ENCODE results near the gene ATXN7. TPM values are rescaled to one million over a fixed set of nuclear protein-coding genes. Genes with fewer than 3 reads are reported as not detected.
A peak's percentile ranks its signal among the peaks of the same experiment; 100 is the strongest.

ATXN7 gene
- total RNA-seq, 2 donors from 2014 or later, result 165 to 205 TPM

DNA sequence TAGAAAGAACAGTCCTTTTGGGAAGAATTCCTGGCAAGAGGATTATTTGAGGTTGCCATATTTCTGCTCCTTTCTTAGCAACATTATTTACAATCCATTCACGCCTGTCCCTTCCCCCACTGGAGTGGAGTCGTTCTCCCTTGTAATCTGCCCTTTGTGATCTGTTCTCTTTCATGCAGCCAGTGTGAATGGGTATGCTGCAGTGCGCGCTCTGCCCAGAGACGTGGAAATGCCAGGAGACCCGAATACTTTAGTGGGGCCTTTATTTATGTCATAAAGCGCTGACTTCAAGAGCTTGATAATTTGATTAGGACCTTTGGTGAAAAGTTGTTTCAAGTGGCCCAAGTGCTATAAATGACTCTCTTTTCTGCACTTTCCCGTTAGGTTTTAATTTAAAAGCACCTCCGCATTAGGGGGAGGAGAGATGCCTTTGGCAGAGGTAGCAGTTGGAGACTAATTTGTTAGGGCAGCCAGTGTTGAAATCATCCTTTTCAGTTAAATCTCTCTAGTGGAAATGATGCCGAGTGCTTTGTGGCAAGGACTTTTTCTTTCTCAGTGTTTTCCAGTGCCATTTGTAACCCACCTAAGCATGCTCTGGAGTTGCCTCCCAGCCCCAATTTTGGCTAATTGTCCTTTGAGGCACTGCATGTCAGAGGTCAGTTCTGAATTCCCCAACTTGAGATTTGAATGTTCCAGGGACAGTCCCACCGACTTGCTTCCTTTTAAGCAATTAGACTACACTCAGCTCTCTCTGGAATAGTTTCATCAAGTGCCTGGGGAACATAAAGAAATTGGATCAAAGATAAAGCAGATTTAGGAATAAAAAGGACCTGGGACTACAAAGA is 107.2 kb downstream of the ATXN7 start:
- H3K4me3 Mint-ChIP-seq, result peak overlapping the region; percentile 98
- H3K4me1 Mint-ChIP-seq, result peaks cover 70% of the 10 kb centered on the region
- H3K9me3 ChIP-seq (ENCODE audit: control insufficient read depth, low read length, poor library complexity, severe bottlenecking), result no peaks in the 10 kb centered on the region
- no peak for DNase-seq
- ATAC-seq, result no peak
- H3K36me3 Mint-ChIP-seq (ENCODE audit: low read depth), result peaks cover 7% of the 10 kb centered on the region
- H3K27ac Mint-ChIP-seq, result peak overlapping the region; percentile 99
- H3K27me3 Mint-ChIP-seq, result no peaks in the 10 kb centered on the region

DNA sequence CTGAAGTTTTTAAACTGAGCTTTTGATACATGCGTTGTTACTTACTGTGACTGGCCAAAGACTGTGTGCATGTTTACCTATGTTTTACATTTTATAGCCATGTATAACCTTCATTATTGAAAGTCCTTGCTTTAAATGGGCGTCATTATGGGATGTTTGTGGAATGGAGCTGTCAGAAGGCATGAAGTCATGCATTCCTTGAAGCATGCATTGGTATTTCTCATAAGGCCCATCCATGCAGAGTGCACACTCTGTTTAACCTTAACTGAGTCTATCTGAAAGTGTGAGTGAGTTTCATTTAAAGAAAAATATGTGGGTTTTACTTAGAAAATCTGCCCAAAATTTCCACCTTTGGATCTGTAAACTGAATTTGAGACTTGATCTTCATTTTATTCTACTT is 108.5 kb downstream of the ATXN7 start:
- H3K9me3 ChIP-seq (ENCODE audit: control insufficient read depth, low read length, poor library complexity, severe bottlenecking), result no peaks in the 10 kb centered on the region
- peak overlapping the region; percentile 99 for H3K27ac Mint-ChIP-seq
- ATAC-seq, result no peak
- peaks cover 7% of the 10 kb centered on the region for H3K36me3 Mint-ChIP-seq (ENCODE audit: low read depth)
- H3K4me3 Mint-ChIP-seq, result peak overlapping the region; percentile 49
- DNase-seq, result no peak
- no peaks in the 10 kb centered on the region for H3K27me3 Mint-ChIP-seq
- peaks cover 71% of the 10 kb centered on the region for H3K4me1 Mint-ChIP-seq

DNA sequence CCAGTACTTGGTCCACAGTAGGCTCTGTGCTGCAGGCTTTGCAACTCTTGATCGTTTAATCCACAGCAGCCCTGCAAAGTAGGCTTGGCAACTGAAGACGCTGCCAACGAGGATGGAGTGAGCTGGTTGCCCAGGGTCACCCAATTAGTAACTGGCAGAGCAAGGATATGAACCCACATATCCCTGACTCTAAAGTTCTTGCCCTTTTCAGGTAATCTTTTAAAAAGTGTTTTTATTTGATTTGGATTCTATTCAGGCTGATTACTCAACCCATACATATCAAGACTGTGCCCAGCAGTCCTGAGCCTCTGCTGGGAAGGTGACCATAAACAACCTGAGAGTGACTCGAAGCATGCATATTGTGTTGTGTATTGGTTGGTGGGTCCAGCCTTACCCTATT is 109.3 kb downstream of the ATXN7 start:
- Mint-ChIP-seq H3K27me3 (no peaks in the 10 kb centered on the region), H3K27ac (peak overlapping the region; percentile 99), H3K36me3 (ENCODE audit: low read depth) (peaks cover 7% of the 10 kb centered on the region), H3K4me3 (no peak overlapping the region), H3K4me1 (peaks cover 71% of the 10 kb centered on the region)
- no peak for ATAC-seq
- DNase-seq, result no peak
- H3K9me3 ChIP-seq (ENCODE audit: control insufficient read depth, low read length, poor library complexity, severe bottlenecking), result no peaks in the 10 kb centered on the region

DNA sequence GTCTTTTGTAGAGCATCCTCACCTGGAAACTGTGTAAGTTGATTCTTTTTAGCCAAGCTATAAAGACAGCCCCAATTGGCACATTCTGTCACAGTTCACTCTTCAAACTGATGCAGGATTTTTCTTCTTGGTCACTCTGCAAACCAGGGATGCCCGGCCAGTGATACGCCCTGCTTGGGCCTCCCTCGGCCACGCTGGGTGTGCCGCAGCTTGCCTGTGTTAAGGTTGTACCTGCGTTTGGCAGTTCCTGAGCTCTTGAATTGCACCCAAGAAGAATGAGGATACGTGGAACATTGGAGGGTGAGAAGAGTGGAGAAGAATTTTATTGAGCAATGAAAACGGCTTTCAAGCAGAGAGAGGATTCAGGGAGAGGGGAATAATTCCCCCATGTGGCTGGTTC is 109.7 kb downstream of the ATXN7 start:
- peaks cover 70% of the 10 kb centered on the region for H3K4me1 Mint-ChIP-seq
- no peak for ATAC-seq
- H3K27me3 Mint-ChIP-seq, result no peaks in the 10 kb centered on the region
- DNase-seq, result no peak
- H3K27ac Mint-ChIP-seq, result peak overlapping the region; percentile 99
- H3K36me3 Mint-ChIP-seq (ENCODE audit: low read depth), result peaks cover 6% of the 10 kb centered on the region
- no peaks in the 10 kb centered on the region for H3K9me3 ChIP-seq (ENCODE audit: control insufficient read depth, low read length, poor library complexity, severe bottlenecking)
- H3K4me3 Mint-ChIP-seq, result peak overlapping the region; percentile 47

DNA sequence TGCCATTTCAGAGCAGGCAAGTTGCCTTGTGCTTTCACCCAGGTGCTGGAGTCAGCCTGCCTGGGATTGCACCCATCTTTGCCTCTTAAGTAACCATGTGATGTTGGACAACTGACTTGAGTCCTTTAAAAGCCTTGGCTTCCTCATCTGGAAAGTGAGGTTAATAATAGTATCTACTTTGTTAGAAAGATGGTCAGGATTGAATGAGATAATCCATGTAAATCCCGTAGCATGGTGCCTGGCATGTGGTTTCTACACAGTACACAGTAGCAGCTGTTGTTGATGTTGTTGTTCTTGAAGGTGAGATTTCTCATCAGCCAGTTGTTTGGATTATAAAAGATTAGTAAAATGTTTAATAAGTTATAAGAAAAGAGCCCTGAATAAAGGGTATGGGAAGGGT is 110.8 kb downstream of the ATXN7 start:
- ATAC-seq (no peak), DNase-seq (no peak)
- Mint-ChIP-seq H3K27me3 (no peaks in the 10 kb centered on the region), H3K36me3 (ENCODE audit: low read depth) (peaks cover 3% of the 10 kb centered on the region), H3K4me1 (peaks cover 71% of the 10 kb centered on the region), H3K4me3 (no peak overlapping the region), H3K27ac (peak overlapping the region; percentile 99)
- no peaks in the 10 kb centered on the region for H3K9me3 ChIP-seq (ENCODE audit: control insufficient read depth, low read length, poor library complexity, severe bottlenecking)

DNA sequence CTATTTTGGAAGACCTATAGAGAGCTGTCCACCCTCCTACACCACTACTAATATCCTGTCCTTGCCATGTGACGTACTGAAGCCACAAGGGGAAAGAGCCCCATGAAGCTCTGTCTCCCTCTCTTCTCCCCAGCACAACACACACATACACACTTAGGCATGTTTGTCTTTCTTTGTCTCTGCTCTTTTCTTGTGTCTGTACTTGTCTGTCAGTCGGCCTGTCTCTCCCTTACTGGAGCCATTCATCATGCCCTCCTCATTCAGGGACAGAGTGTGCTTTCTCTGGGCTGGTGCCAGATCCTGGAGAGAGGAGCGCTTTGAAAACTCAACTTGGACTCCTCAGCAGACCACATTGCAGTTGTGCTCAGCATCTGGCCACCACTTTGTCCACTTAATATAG is 112.1 kb downstream of the ATXN7 start:
- Mint-ChIP-seq H3K36me3 (ENCODE audit: low read depth) (peaks cover 3% of the 10 kb centered on the region), H3K4me3 (peak overlapping the region; percentile 68), H3K27me3 (no peaks in the 10 kb centered on the region), H3K27ac (peak overlapping the region; percentile 94), H3K4me1 (peaks cover 73% of the 10 kb centered on the region)
- DNase-seq (no peak), ATAC-seq (no peak)
- H3K9me3 ChIP-seq (ENCODE audit: control insufficient read depth, low read length, poor library complexity, severe bottlenecking), result no peaks in the 10 kb centered on the region

DNA sequence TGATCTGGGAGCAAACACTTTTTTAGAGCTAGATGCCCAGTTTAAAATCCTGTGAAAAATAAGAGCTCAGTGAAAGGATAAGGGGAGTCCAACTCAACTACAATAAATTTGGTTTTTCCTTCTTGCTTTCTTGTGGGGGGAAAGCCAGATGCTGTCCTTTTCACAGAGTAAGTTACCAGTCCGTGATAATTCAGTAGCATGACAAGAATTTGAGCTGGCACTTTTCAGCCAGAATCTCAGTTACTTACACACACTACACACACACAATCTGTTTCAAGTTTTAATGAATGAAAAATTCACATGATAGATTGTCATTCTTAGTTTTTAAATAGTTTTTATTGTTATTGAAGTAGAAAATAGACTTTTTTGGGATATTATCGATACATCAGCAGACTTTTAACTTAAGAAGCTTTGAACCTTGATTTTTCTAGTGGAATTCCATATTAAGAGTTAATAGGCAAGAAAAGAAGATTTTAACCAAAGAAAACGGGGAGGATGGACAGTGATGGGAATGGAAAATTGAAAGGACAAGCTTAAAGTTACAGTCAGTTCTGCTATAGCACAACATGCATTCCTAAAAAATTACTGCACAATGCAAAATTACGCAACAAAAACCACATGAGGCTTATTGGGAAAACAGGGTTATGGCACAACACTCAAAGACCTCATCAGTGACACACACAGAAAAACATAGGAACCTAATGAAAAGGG is 112.6 kb downstream of the ATXN7 start:
- peaks cover 72% of the 10 kb centered on the region for H3K4me1 Mint-ChIP-seq
- no peaks in the 10 kb centered on the region for H3K9me3 ChIP-seq (ENCODE audit: control insufficient read depth, low read length, poor library complexity, severe bottlenecking)
- H3K27ac Mint-ChIP-seq, result peak overlapping the region; percentile 94
- peak overlapping the region; percentile 68 for H3K4me3 Mint-ChIP-seq
- ATAC-seq, result no peak
- H3K36me3 Mint-ChIP-seq (ENCODE audit: low read depth), result peaks cover 3% of the 10 kb centered on the region
- no peaks in the 10 kb centered on the region for H3K27me3 Mint-ChIP-seq
- no peak for DNase-seq

DNA sequence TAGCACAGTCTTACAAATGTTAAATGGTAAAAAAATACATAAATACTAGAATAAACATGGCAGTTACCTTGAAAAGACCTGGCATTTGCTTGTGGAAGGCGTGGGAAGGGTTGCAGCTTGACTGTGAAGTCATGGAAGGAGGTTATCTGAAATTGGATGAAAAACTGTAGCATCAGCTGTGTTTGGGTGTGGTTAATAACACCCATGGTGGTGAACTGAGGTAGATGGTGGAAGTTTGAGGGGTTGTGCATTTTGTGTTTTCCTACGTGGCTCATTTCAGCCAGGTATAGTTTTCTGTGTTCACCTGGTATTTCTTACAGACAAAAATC is 113.2 kb downstream of the ATXN7 start:
- Mint-ChIP-seq H3K36me3 (ENCODE audit: low read depth) (peaks cover 3% of the 10 kb centered on the region), H3K4me3 (peak overlapping the region; percentile 47), H3K27me3 (no peaks in the 10 kb centered on the region), H3K4me1 (peaks cover 72% of the 10 kb centered on the region), H3K27ac (peak overlapping the region; percentile 94)
- ATAC-seq, result no peak
- DNase-seq, result no peak
- no peaks in the 10 kb centered on the region for H3K9me3 ChIP-seq (ENCODE audit: control insufficient read depth, low read length, poor library complexity, severe bottlenecking)

DNA sequence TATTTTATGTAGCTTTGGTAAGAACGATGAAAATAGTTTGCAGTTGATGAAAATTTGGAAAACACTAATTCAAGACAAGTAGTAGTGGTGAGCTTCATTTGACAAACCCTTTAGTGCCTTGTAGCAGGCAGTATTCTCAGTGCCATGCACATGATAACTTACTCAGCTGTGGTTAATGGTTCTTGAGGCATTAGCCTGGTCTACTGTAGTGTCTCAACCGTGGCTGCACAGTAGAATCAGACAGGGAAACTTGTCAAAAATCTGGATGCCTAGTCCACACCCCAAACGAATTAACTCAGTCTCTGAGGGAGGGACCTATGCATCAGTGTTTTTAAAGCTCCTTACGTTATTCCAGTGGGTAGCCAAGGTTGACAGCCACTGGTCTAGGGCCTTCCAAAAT is 114.2 kb downstream of the ATXN7 start:
- H3K9me3 ChIP-seq (ENCODE audit: control insufficient read depth, low read length, poor library complexity, severe bottlenecking), result no peaks in the 10 kb centered on the region
- no peak for DNase-seq
- H3K4me3 Mint-ChIP-seq, result peak overlapping the region; percentile 58
- peak overlapping the region; percentile 94 for H3K27ac Mint-ChIP-seq
- H3K4me1 Mint-ChIP-seq, result peaks cover 74% of the 10 kb centered on the region
- no peaks in the 10 kb centered on the region for H3K27me3 Mint-ChIP-seq
- peaks cover 5% of the 10 kb centered on the region for H3K36me3 Mint-ChIP-seq (ENCODE audit: low read depth)
- ATAC-seq, result no peak

DNA sequence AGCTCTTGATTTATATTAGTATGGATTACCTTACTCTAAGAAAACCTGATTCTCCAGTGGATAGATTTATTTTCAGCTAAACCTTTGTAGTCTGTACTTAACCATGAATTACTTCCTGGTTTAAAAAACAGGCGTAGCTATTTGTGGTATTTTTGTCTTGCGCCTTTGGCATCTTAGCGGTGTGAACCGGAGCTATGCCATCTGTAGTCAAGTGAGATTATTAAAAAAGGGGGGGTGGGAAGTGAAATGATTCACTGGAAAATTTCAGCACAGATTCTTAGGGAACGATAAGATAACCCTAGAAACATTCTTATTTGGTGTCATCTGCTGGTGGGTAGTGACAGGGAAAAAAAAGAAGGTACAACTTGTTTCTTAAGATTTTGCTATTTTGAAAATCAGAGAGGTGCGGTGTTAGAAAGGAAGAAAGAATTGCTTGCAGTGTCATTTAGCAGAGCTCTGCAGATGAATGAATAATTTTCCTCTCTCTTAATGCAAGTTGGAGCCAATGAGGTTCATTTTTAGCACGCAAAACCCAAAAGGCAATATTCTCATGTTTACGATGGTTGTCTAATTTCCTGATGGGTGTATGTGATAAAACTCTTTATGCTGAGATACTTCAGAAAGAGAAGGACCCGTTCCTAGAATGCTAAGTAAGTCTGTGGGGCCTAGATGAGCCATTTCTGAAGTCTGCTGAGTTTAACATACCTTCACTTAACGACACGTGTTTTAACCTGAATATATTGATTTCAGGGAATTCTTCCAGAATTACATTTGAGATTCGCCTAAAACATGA is 115.6 kb downstream of the ATXN7 start:
- ATAC-seq, result peak; percentile 86
- DNase-seq, result peak in 1 of 3 donors; percentile 23
- Mint-ChIP-seq H3K36me3 (ENCODE audit: low read depth) (peaks cover 3% of the 10 kb centered on the region), H3K4me1 (peaks cover 67% of the 10 kb centered on the region), H3K27me3 (no peaks in the 10 kb centered on the region), H3K4me3 (peak overlapping the region; percentile 95), H3K27ac (peak overlapping the region; percentile 94)
- no peaks in the 10 kb centered on the region for H3K9me3 ChIP-seq (ENCODE audit: control insufficient read depth, low read length, poor library complexity, severe bottlenecking)

DNA sequence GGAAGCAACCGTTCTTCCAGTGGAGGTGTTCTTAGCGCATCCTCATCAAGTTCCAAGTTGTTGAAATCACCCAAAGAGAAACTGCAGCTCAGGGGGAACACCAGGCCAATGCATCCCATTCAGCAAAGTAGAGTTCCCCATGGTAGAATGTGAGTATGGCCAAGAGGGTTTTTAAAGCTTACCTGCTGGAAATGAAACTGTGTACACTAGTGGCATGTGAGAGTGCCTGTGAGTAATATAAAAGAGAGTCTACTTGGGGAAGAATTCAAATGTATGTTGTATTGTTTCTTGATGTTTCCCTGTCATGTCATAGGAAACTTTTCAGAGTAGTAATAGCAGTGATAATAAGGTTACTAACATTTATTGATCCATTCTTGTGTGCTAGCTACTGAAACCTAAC is 116.4 kb downstream of the ATXN7 start:
- ATAC-seq (no peak), DNase-seq (no peak)
- Mint-ChIP-seq H3K4me3 (peak overlapping the region; percentile 95), H3K4me1 (peaks cover 66% of the 10 kb centered on the region), H3K27ac (peak overlapping the region; percentile 94), H3K27me3 (no peaks in the 10 kb centered on the region), H3K36me3 (ENCODE audit: low read depth) (peaks cover 8% of the 10 kb centered on the region)
- no peaks in the 10 kb centered on the region for H3K9me3 ChIP-seq (ENCODE audit: control insufficient read depth, low read length, poor library complexity, severe bottlenecking)

DNA sequence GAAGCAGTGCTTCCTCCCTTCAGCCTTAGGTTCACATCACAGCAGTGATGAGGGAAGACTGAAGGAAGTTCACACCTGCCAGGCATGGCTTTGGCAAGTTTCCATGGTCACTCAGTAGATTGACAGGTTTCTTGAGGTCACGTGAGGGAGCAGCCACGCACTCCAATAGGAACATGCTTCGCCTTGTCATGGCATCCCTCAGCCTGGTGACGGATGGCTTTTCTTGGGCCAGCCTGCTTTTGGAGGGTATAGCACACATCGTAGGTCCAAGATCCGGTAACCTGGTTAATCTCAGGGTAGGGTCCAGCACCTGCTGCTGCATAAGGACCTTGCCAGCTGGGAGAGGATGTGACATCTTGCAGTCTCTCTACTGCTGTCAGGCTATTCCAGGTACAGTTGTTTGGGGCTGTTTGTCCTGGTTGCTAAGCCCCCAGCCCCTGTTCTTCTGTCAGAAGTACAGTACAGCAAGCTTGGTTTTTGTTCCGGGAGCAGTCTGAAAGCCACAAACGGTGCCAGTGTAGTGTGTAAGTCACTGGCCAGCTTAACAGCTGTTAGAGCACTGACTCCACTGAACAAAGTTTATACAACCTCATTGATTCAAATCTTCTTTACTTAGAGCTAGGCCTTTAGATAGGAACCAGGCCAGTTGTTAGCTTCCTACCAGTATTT is 117.3 kb downstream of the ATXN7 start:
- peak overlapping the region; percentile 94 for H3K27ac Mint-ChIP-seq
- DNase-seq, result no peak
- peak; percentile 8 for ATAC-seq
- H3K36me3 Mint-ChIP-seq (ENCODE audit: low read depth), result peaks cover 14% of the 10 kb centered on the region
- no peaks in the 10 kb centered on the region for H3K9me3 ChIP-seq (ENCODE audit: control insufficient read depth, low read length, poor library complexity, severe bottlenecking)
- H3K27me3 Mint-ChIP-seq, result no peaks in the 10 kb centered on the region
- H3K4me1 Mint-ChIP-seq, result peaks cover 71% of the 10 kb centered on the region
- peak overlapping the region; percentile 95 for H3K4me3 Mint-ChIP-seq

DNA sequence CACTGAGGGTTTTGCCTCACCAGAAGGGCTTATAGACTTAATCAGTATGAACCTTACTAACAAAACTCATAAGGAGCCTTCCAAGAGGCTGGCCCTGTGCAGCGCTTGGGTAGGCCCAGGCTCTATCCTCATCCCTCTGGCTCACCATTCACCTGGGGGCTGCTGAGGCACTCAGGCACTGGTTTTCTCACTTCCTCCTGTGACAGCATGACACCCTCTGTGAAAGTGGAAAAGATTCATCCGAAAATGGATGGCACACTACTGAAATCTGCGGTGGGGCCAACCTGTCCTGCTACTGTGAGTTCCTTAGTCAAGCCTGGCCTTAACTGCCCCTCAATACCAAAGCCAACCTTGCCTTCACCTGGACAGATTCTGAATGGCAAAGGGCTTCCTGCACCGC is 118.3 kb downstream of the ATXN7 start:
- Mint-ChIP-seq H3K27me3 (no peaks in the 10 kb centered on the region), H3K4me3 (no peak overlapping the region), H3K36me3 (ENCODE audit: low read depth) (peaks cover 15% of the 10 kb centered on the region), H3K27ac (peak overlapping the region; percentile 91), H3K4me1 (peaks cover 64% of the 10 kb centered on the region)
- ATAC-seq (no peak), DNase-seq (no peak)
- H3K9me3 ChIP-seq (ENCODE audit: control insufficient read depth, low read length, poor library complexity, severe bottlenecking), result no peaks in the 10 kb centered on the region

Measured in T-helper 17 cell (primary cell).